DMS153 treated with DMSO at 0.1 percent for 48 hours (cell line): ENCODE measurements around the gene AHRR.

Source experiments
- DNase-seq: peaks from one replicate; lab custom pipeline; 2025; ENCODE audit not compliant: unreplicated experiment; lab: John Stamatoyannopoulos, UW

AHRR gene

DNA sequence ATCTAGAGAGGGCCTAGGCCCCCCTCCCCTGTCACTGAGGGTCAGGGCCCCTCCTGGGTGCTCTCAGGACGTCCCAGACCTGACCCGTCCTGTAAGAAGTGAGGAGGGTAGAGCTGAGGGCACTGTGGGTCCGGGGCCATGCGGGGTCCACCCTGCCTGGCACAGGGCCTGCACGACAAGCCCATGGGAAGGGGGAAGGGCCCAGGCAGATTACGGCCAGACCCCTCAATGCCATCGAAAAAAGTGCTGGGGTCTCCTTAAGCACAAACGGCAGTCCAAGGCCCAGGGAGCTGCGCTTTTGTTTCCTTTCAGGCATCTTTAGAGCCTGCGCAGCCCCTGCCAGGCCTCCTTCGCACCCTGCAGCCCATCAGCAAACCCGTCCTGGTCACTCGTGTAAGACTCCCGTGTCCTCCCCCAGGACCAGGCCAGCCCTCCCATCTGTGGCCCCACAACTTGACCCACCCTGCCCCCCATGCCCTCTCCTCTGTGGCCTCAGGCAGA lies 117.0 kb downstream of the AHRR start:
- DNase-seq = no peak

DNA sequence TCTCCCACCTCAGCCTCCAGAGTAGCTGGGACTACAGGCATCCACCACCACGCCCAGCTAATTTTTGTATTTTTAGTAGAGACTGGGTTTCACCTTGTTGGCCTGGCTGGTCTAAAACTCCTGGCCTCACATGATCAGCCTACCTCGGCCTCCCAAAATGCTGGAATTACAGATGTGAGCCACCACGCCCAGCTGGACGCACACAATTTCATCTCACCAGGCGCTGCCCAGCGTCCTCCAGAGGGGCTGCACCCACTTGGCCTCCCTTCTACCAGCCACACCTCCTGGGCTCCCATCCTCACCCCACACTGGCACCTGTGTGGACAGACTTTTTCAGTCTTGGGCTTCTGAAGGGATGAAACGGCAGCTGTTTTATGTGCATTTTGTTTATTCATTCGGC lies 117.7 kb downstream of the AHRR start:
- no peak for DNase-seq

DNA sequence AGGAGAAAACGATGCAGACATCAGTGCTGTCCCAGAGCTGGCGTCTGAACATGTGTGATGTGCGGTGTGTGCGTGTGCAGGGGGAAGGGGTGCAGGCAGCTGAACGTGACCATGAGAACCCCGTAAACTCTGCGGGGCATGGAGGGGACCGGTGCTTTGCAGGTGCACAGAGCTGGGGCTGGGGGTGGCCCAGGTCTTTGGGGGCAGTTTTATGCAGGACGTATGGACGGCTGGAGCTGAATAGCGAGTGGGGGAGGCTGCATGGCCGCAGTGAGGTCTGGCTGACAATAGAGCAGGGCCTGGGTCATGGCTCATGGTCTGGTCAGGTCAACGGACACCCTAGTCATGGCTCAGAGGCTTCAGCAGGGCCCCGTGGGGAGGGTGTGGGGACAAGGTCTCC lies 118.1 kb downstream of the AHRR start:
- no peak for DNase-seq

DNA sequence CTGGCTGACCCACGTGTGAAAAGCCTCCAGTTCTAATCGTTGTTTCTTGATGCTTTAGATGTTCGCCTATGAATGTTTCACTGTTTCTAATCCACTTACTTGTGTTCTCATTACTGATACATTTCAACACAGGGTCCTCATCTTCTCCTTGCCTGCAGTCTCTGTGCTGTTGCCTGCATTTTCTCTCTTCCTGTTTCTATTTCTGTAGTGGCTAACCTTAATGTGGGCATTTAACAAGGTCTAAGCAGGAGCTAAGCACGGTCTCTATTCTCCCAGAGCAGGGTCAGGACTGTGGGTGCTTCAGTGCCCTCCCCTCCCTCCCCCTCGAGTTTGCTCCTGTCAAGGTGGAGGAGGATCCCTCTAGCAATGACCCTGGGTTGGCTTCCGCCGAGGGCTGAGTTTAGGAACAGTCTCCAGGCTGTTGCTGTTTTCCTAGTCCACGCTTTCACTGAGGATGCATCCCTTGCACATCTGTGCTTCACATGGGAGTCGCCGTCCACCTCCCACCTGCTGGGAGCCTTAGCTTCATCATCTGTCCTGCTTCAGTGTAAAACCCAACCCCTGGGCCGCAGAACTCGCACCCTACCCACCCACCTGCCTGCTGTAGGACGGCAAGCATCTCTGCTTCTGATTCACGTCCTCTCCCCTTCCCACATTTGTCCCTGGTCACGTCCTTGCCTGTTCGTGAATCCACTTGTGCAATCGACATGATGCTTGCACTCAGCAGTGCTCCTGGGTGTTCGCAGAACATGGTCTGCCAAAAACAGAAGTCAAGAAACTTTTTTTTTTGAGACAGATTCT lies 119.1 kb downstream of the AHRR start:
- DNase-seq = no peak

DNA sequence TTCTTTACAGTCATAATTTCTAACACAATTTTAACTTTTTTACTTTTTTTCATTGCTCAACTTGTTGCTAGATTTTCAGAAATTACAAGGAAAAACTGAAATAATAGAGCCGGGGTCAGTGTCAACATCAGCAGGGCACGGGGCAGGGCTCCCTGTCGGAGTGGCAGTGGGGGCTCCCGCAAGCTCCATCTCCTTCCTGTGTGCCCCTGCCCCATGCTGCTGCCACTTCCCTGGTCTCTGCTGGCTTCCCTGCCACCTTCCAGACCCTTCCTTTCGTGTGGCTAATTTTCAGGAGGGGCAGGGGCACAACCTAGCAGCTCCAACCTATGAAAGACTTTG lies 120.5 kb downstream of the AHRR start:
- DNase-seq = no peak

DNA sequence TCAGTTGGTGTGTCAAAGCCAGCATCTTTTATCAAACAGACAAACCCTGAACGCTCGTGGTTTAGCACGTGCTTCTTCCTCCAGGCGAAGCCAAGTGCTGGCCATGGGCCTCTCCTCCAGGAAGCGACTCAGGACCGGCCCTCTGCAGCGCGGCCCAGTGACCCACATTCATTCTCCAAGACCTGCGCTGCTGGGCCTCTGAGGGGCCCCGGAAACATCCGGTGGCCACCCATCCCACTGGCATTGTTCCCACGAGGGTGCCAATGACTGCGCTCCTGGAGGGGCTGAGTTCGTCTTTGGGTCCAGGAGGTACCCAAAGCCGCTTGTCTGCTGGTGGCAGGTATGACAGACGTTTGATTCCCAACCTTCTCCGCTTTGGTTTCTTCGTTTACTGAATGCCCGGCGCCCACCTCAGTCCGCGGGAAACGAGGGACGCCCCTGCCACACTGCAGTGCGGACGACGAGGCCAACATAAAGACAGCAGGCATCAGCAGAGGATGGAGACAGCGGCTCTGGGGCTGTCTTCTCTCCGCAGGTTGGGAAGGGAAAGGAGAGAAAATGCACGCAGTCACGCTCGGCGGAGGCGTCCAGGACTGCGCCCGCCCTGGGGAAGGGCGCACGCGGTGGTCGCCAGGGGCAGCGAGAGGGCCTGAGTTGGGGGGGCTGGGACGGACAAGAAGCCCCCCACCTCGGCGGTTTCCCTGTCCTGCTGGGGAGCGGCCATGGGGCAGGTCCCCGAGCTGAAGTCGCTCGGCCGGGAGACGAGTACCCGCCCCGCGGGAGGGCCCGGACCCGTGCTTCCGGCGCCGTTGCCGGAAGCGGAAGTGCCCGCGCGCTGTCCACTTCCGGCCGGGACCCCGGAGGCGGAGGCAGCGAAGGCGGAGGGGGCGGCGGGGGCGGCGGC lies 121.1 kb downstream of the AHRR start, which contains the start of gene EXOC3:
Gene EXOC3, plus strand, starts transcription at position 842 of the 904 bp plus-strand sequence. CDS start 3,030 bp downstream, outside the sequence.
- peak; percentile 57 for DNase-seq

DNA sequence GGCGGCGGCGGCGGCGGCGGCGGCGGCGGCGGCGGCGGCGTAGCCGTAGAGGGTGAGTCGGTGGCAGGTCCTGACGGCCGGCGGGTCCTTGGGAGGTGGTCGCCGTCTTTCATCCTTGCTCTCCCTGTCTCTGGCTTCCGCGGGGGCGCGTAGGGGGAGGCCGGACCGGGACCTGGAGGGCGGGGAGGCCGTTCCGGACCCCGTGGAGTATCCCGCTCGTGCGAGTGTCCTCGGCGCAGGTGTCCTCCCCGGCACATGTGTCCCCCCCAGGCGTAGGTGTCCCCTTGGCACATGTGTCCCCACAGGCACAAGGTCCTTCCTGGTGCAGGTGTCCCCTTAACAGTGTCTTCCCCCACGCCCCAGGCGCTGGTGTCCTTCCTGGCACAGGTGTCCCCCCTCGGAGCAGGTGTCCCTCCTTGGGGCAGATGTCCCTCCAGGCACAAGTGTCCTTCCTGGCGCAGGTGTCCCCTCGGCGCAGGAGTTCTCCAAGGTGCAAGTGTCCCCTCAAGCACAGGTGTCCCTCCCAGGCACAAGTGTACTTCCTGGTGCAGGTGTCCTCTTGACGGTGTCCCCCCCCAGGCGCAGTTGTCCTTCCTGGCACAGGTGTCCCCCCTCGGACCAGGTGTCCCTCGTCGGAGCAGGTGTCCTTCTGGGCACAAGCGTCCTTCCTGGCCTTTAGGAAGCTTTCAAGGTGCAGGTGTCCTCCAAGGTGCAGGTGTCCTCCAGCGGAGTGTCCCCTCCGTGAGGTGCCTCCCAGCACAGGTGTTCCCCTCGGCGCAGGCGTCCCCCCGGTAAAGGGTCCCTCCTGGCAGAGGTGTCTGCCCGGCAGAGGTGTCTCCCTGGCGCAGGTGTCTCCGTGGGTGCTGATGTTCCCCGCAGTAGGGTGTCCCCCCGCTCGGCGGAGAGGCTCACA lies 122.0 kb downstream of the AHRR start:
- DNase-seq = no peak

DNA sequence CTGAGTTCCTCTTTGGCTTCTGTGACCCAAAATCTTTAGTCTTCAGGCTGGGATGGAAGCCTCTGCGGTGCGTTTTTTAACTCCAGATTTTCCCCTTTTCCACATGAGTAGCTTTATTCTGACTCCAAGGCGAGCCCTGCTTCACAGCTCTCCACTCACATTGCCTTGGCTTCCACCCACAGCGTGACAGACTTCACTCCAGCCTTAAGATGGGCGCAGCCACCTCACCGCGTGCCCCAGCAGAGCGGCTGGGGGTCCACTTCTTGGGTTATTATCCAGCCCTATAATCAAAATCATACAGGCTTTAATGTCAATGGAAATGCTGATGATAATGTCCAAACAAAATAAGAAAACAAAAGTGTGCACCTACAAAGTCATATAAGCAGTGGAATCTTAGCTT lies 122.7 kb downstream of the AHRR start:
- no peak for DNase-seq

DNA sequence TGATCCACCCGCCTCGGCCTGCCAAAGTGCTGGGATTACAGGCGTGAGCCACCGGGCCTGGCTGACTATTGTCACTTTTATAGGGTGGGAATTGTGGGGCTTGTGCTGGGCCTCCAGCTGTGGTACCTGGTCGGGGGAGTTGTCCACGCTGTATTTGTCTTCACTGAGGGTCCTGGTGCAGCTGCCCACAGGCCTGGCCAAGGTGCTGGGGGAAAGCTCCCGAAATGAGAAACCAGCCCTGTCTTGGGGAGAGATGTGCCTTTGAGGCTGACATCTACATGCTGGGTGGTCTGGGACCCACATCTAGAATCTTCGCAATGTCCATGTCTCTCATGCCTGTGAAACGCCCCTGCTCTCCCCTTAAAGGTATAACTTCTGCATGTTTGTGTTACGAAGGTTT lies 124.1 kb downstream of the AHRR start:
- no peak for DNase-seq

DNA sequence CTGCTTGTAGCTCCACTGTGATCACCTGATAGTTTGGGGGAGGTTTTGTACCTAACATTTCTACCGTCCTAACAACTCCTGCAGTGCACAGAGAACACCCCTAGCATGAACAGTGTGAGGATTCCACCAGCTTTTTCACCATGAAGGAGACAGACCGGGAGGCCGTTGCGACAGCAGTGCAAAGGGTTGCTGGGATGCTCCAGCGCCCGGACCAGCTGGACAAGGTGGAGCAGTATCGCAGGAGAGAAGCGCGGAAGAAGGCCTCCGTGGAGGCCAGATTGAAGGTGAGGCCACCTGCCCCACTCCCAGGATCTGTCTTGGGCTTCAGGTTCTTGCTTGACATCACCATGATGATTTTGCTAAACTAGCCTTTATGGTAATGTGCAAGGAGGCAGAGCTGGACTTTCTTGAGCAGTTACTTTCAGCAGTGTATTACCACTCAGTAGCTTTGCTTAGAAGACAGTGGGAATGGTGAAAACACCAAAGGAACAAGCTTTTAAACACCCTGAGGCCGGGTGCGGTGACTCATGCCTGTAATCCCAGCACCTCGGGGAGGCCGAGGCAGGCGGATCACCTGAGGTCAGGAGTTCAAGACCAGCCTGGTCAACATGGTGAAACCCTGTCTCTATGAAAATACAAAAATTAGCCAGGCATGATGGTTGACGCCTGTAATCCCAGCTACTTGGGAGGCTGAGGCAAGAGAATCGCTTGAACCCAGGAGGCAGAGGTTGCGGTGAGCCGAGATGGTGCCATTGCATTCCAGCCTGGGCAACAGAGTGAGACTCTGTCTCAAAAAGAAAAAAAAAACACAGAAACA lies 124.8 kb downstream of the AHRR start:
- DNase-seq = no peak

DNA sequence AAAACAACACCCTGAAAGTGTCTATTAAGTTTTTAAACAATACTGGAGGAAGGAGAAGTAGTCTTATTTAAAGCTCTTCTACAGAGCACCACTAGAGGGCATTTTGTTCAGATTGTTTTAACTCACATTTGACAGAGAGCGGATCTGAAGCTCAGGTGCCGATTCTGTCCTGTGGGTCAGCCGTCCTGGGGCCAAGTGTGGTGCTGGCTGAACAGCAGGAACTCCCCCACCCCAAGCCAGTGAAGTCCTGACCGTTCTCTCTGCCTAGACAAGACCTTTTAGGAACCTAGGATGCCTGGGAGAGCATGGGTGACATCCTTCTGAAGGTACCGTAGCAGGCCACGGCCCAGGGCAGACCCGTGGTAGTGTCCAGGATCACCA lies 125.4 kb downstream of the AHRR start:
- peak; percentile 70 for DNase-seq

DNA sequence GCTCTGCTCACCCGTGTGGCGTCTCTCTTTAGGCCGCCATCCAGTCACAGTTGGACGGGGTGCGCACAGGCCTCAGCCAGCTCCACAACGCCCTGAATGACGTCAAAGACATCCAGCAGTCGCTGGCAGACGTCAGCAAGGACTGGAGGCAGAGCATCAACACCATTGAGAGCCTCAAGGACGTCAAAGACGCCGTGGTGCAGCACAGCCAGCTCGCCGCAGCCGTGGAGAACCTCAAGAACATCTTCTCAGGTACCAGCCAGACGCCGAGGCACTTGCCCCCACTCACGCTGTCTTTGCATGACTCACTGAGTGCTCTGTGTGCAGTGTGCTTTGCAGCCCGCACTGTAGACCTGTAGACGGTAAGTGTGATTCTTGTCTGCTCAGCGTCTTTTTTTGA lies 126.0 kb downstream of the AHRR start:
- DNase-seq = no peak

DNA sequence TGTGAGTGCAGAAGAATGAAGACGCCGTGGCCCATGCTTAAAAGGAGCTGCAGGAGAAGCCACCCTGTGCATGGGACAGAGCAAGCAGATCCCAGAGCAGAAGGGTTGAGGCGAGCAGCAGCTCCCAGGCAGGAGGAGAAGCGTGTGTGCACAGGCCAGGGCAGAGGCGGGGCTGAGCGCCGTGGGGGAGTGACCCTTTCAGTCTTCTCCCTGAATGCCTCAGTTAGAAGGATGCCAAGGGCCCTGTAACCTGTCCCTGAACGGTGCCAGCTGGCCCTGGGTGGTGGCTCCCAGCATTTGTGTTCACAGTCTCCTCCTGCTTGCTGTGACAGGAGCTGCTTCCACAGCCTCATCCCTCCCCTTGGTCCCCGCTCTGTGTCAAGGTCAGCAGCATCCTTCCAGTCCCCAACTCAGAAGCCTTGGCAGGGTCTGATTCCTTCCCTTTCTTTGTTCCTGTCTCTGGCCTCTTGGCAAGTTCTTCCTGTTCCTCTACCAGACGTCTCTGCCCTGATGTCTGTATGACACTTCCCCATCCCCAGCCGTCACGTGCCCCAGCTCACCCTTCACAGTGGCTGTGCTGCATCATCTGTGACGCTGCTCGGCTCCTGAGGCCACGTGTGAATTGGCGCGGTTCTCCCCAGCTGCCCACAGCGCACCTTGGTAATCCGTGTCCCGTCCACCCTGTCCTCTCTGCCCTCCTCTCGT lies 126.7 kb downstream of the AHRR start:
- no peak for DNase-seq

DNA sequence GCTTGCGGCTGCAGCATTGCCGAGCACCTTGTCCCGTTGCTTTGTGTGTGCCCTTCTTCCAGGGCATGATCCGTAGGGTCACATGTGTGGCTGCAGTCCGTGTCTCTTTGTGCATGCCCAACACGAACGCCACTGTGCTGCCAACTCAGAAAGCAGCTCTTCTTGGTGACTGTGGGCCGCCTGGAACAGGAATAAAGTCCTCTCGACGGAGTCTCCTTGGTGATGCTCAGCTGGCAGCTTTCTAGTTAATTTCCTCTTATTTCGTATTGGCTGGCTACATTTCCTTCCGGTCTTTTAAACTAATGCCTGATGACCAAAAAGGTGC lies 127.2 kb downstream of the AHRR start:
- no peak for DNase-seq

DNA sequence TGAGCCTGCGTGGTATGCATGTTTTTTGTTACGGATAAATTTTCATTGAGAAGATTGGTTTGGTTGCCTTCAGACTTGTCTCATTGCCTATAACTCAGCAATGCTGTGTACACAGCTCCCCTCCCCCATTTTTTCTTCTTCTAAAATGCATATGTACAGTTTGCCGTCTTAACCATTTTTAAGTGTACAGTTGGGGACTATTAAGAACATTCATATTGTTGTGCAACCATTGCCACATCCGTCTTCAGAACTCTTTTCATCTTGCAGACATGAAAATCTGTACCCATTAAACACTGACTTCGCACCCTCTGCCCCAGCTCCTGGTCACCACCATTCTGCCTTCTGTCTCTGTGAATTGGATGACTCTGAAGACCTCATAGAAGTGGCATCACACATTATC lies 127.6 kb downstream of the AHRR start:
- DNase-seq = no peak

DNA sequence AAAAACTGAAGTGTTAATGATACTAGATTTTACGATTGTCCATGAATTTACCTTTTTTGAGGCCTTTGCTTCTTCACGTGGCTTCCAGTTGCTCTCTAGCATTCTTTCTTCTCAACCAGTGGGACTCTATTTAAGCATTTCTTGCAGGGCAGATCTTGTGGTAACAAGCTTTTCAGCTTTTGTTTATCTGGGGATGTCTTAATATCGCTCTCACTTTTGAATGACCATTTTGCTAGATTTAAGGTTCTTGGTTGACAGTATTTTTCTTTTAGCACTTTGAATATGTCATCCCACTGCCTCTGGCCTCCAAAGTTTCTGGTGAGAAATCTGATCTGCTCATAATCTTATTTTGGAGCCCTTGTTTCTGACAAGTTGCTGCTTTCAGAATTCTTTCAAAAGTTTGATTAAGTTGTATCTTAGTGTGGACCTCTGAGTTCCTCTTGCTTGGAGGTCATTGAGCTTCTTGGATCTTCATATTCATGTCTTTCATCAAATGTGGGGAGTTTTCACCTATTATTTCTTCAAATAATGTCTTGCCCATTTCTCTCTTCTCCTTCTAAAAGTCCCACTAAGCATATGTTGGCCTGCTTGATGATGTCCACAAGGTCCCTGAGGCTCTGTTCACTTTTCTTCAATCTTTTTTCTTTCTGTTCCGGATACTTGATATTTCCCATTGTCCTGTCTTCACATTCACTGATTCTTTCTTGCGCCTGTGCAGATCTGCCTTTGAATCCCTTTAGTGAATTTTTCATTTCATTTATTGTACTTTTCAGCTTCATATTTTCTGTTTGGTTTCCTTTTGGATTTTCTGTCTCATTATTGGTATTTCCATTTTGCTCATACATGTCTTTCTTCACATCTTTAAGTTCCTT lies 130.3 kb downstream of the AHRR start:
- DNase-seq = no peak

DNA sequence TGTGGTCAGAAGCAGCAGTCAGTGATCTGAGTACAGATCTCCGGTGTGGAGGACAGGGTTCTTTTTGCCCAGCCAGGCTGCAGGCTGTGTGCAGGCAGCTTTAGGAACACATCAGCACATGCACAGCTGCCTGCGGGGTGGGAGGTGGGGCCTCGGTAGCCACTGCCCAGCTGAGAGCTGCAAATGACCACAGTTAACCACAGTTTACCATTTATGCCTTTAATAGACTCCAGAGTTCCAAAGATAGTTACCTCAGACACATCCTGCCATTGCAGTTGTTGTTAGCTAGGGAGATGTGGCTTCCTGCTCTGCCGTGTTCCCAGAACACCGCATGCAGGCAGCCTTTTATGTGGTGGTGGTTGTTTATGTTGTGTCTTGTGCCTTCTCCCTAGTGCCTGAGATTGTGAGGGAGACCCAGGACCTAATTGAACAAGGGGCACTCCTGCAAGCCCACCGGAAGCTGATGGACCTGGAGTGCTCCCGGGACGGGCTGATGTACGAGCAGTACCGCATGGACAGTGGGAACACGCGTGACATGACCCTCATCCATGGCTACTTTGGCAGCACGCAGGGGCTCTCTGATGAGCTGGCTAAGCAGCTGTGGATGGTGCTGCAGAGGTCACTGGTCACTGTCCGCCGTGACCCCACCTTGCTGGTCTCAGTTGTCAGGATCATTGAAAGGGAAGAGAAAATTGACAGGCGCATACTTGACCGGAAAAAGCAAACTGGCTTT lies 131.6 kb downstream of the AHRR start:
- no peak for DNase-seq
